Progenitor cell of endocrine pancreas (in vitro differentiated cells): ENCODE measurements around the gene BAAT. TPM values are rescaled to one million over a fixed set of nuclear protein-coding genes. Genes with fewer than 3 reads are reported as not detected.

Source experiments
- DNase-seq: peaks from one replicate; pipeline ENCODE4 v3.0.0; 2021; ENCODE audit warnings: low spot score; ENCODE audit not compliant: unreplicated experiment
- H3K27ac Mint-ChIP-seq: 2 replicates; pipeline ENCODE4 v1.8.0; 2021; ENCODE audit warnings: mild to moderate bottlenecking, moderate library complexity, mixed read lengths
- H3K27me3 Mint-ChIP-seq: 2 replicates; pipeline ENCODE4 v1.8.0; 2021; ENCODE audit warnings: mixed read lengths
- H3K36me3 Mint-ChIP-seq: 2 replicates; pipeline ENCODE4 v1.8.0; 2022; ENCODE audit warnings: mixed read lengths; ENCODE audit not compliant: insufficient read depth
- H3K4me1 Mint-ChIP-seq: 2 replicates; pipeline ENCODE4 v1.8.0; 2021; ENCODE audit warnings: low read depth, mixed read lengths
- H3K4me3 Mint-ChIP-seq: 2 replicates; pipeline ENCODE4 v1.8.0; 2021; ENCODE audit warnings: low read depth, mild to moderate bottlenecking, moderate library complexity, mixed read lengths
- H3K9me3 Mint-ChIP-seq: 2 replicates; pipeline ENCODE4 v1.8.0; 2021; ENCODE audit warnings: low read depth, mixed read lengths
- CTCF ChIP-seq: fragments of 200-600 bp; sonication (generic); IDR thresholded peaks from one replicate; pipeline ENCODE4 v1.5.0; 2021; ENCODE audit warnings: antibody characterized with exemption, mild to moderate bottlenecking; ENCODE audit not compliant: unreplicated experiment
- total RNA-seq: library from RNA; stranded (reverse); gene quantifications from 2 replicates; pipeline ENCODE4 v1.2.1, GENCODE V29; 2021

The BAAT gene
- total RNA-seq, 1 donor from 2014 or later: not detected

DNA sequence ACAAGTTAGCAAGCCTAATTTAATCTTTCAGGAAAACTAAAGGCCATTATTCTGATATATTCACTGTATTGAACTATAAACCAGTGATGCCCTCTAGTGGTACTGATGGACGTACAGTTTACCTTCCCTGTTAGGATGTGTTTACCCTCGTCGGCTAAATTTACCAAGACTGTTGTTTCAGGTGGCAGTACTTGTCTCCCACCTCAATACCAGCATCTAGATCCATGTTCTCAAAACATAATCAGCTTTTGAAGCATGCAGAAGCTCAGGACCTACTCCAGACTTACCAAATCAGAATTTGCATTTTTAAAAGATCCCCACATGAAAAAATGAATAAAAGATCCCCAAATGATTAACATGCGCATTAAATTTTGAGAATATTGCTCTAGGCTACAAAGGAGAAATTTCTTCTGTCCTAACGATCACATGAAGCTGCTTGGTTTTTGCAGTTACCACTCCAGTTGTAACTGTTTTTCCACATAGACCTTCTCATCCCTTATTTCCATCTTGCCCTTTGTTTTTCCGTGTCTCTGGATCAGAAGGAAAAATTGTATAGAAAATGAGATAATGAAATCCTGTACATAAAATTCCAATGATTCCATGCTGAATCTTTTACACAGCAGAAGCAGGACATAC lies 3.2 kb upstream of the BAAT start:
- Mint-ChIP-seq H3K36me3 (peaks cover 59% of the 10 kb centered on the region), H3K4me3 (no peak overlapping the region), H3K27ac (peak overlapping the region; percentile 74), H3K9me3 (peaks cover 34% of the 10 kb centered on the region), H3K27me3 (no peaks in the 10 kb centered on the region), H3K4me1 (peaks cover 2% of the 10 kb centered on the region)
- no peak for DNase-seq
- peak; percentile 66 for TF ChIP-seq CTCF

DNA sequence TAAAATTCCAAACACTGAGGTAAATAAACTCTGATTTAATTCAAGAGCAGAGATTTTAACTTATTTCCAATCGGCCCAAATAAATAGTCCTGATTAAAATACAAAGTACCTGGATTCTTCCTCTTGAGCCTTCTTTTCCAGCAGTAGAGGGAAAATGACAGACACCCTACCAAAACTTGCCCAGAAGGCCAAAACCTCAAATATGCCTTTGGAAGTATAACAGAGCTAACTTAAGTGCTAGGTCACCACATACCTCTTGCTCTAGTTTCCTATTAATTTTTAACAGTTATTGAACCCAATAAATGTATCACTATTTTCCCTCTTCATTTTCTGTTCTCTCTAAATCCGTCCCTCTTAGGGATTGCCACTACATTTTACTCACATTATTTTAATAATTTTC lies 1.4 kb downstream of the BAAT start:
- Mint-ChIP-seq H3K27me3 (no peaks in the 10 kb centered on the region), H3K36me3 (peaks cover 23% of the 10 kb centered on the region), H3K9me3 (peaks cover 16% of the 10 kb centered on the region), H3K4me1 (peaks cover 2% of the 10 kb centered on the region), H3K27ac (no peak overlapping the region), H3K4me3 (no peak overlapping the region)
- no peak for TF ChIP-seq CTCF
- no peak for DNase-seq

GRCh38 chr9:101381833-101382342 lies 2.9 kb downstream of the BAAT start:
- Mint-ChIP-seq H3K27ac (no peak overlapping the region), H3K27me3 (no peaks in the 10 kb centered on the region), H3K4me3 (no peak overlapping the region), H3K36me3 (peaks cover 16% of the 10 kb centered on the region), H3K9me3 (peaks cover 24% of the 10 kb centered on the region), H3K4me1 (no peaks in the 10 kb centered on the region)
- no peak for TF ChIP-seq CTCF
- DNase-seq: no peak

DNA sequence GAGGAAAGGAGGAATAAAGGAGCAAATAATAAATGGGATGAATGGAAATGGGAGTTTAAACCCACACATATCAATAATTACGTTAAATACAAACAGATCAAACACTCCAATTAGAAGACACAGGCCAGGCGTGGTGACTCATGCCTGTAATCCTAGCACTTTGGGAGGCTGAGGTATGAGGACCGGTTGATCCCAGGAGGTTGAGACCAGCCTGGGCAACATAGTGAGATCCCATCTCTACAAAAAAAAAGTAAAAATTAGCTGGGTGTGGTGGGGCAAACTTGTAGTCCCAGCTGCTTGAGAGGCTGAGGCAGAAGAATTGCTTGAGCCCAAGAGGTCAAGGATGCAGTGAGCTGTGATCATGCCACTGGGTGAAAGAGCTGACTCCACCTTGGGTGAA lies 3.7 kb downstream of the BAAT start:
- H3K9me3 Mint-ChIP-seq: peaks cover 22% of the 10 kb centered on the region
- H3K27ac Mint-ChIP-seq: peak overlapping the region; percentile 76
- H3K36me3 Mint-ChIP-seq: peaks cover 14% of the 10 kb centered on the region
- TF ChIP-seq CTCF: no peak
- H3K27me3 Mint-ChIP-seq: no peaks in the 10 kb centered on the region
- no peak overlapping the region for H3K4me3 Mint-ChIP-seq
- H3K4me1 Mint-ChIP-seq: no peaks in the 10 kb centered on the region
- DNase-seq: no peak

DNA sequence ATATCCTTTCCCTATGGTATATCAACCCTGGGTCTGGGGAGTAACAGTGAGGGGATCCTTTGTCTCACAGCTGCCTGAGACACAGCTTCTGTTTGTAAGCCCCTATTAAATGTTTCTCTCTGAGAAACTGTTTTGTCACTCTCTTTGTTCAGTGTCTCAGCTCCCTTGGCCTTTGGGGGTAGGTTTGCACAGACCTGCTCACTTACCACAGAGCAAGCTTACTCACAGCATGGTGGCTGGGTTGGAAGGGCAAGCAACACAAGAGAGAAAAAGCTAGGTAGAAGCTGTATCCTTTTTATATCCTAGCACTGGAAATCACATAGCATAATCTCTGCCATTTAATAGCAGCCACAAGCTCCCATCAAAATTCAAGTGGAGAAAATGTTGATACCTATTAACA lies 4.5 kb downstream of the BAAT start:
- H3K4me3 Mint-ChIP-seq: no peak overlapping the region
- no peak for TF ChIP-seq CTCF
- H3K27me3 Mint-ChIP-seq: no peaks in the 10 kb centered on the region
- peaks cover 21% of the 10 kb centered on the region for H3K9me3 Mint-ChIP-seq
- peaks cover 8% of the 10 kb centered on the region for H3K36me3 Mint-ChIP-seq
- H3K27ac Mint-ChIP-seq: peak overlapping the region; percentile 16
- no peaks in the 10 kb centered on the region for H3K4me1 Mint-ChIP-seq
- DNase-seq: no peak
